Osteocyte (in vitro differentiated cells): ENCODE results near the gene TRAF2. TPM values are rescaled to one million over a fixed set of nuclear protein-coding genes. Genes with fewer than 3 reads are reported as not detected.
A peak's percentile ranks its signal among the peaks of the same experiment; 100 is the strongest.

Experiments used
- DNase-seq: peaks from one replicate; pipeline ENCODE4 v3.0.0; 2021; ENCODE audit warnings: mixed read lengths; ENCODE audit not compliant: unreplicated experiment; ENCODE audit errors: extremely low spot score
- H3K27ac Mint-ChIP-seq: one replicate; pipeline ENCODE4 v1.8.0; 2021; ENCODE audit warnings: mild to moderate bottlenecking, mixed read lengths; ENCODE audit not compliant: unreplicated experiment
- H3K27me3 Mint-ChIP-seq: one replicate; pipeline ENCODE4 v1.8.0; 2021; ENCODE audit warnings: mixed read lengths; ENCODE audit not compliant: unreplicated experiment
- H3K36me3 Mint-ChIP-seq: one replicate; pipeline ENCODE4 v1.8.0; 2021; ENCODE audit warnings: mixed read lengths; ENCODE audit not compliant: unreplicated experiment
- H3K4me1 Mint-ChIP-seq: one replicate; pipeline ENCODE4 v1.8.0; 2021; ENCODE audit warnings: mixed read lengths; ENCODE audit not compliant: unreplicated experiment
- H3K4me3 Mint-ChIP-seq: one replicate; pipeline ENCODE4 v1.8.0; 2021; ENCODE audit warnings: mild to moderate bottlenecking, moderate library complexity, mixed read lengths; ENCODE audit not compliant: unreplicated experiment
- H3K9me3 Mint-ChIP-seq: one replicate; pipeline ENCODE4 v1.8.0; 2021; ENCODE audit warnings: mixed read lengths; ENCODE audit not compliant: unreplicated experiment
- total RNA-seq: library from RNA; stranded (reverse); gene quantifications from 2 replicates; pipeline ENCODE4 v1.2.1, GENCODE V29; 2021
- TF ChIP-seq, protein P1 (sequence below): fragments of 200-600 bp; sonication (generic); IDR thresholded peaks from 2 replicates; pipeline ENCODE4 v1.5.0; 2021; ENCODE audit warnings: antibody characterized with exemption, mild to moderate bottlenecking, moderate library complexity

The TRAF2 gene
- total RNA-seq, 1 donor from 2014 or later, result 14.4 TPM

DNA sequence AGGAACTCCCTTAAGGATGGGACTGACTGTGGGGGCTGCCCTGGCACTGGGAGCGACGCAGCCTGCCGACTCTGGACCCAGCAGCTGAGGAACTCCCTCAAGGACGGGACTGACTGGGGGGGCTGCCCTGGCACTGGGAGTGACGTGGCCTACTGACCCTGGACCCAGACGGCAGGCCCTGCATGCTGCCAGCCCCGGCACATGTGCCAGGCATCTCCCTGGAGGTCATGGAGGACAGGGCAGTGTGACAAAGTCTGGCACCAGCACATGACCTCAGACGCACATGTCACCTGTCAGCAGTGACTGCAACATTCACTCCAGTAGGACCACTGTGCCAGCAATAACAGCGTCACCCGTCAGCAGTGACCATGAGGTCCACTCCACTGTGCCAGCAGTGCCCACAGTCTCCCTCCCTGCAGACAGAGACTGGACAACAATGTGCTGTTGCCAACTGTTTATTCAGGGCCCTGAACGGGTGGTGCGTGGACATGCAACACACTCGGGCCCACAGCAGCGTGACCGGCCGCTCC lies 53.7 kb downstream of the TRAF2 start:
- no peak for DNase-seq
- Mint-ChIP-seq H3K4me3 (no peak overlapping the region), H3K4me1 (peaks cover 3% of the 10 kb centered on the region), H3K9me3 (no peaks in the 10 kb centered on the region), H3K27ac (no peak overlapping the region), H3K36me3 (peaks cover 20% of the 10 kb centered on the region), H3K27me3 (no peaks in the 10 kb centered on the region)
- TF ChIP-seq, protein P1, sequence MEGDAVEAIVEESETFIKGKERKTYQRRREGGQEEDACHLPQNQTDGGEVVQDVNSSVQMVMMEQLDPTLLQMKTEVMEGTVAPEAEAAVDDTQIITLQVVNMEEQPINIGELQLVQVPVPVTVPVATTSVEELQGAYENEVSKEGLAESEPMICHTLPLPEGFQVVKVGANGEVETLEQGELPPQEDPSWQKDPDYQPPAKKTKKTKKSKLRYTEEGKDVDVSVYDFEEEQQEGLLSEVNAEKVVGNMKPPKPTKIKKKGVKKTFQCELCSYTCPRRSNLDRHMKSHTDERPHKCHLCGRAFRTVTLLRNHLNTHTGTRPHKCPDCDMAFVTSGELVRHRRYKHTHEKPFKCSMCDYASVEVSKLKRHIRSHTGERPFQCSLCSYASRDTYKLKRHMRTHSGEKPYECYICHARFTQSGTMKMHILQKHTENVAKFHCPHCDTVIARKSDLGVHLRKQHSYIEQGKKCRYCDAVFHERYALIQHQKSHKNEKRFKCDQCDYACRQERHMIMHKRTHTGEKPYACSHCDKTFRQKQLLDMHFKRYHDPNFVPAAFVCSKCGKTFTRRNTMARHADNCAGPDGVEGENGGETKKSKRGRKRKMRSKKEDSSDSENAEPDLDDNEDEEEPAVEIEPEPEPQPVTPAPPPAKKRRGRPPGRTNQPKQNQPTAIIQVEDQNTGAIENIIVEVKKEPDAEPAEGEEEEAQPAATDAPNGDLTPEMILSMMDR, result no peak

DNA sequence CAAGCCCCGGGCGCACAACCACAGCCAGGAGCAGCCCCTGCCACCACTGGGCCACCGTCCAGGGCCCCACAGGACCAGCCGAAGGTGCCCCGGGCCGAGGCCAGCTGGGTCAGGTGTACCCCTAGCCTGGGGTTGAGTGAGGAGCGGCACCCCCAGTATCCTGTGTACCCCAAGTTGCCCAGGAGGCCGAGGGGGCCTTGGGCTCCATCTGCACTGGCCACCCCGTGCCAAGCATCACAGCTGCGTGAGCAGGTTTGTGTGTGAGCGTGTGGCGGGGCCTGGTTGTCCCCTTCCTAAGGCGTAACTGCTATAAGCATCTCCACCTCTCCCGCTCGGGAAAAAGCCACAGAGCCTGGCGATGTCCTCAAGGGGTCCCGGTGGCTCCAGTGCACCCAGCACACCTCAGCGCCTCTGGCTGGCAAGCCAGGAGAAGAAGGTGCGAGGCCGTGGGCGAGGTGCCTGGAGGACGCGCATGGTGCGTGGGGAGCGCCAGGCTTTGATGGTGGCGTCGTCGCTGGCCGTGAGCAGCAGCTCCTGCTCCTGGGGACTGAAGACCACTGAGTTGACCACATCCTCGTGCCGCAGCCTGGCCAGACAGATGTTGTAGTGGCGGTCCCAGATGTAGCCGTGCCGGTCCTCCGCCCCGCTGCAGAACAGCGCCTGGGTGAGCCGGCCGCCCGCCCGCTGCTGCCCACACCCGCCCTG lies 54.4 kb downstream of the TRAF2 start:
- Mint-ChIP-seq H3K36me3 (peaks cover 20% of the 10 kb centered on the region), H3K4me3 (no peak overlapping the region), H3K27ac (no peak overlapping the region), H3K4me1 (peaks cover 3% of the 10 kb centered on the region), H3K9me3 (no peaks in the 10 kb centered on the region), H3K27me3 (no peaks in the 10 kb centered on the region)
- TF ChIP-seq, protein P1, result no peak
- DNase-seq, result no peak

DNA sequence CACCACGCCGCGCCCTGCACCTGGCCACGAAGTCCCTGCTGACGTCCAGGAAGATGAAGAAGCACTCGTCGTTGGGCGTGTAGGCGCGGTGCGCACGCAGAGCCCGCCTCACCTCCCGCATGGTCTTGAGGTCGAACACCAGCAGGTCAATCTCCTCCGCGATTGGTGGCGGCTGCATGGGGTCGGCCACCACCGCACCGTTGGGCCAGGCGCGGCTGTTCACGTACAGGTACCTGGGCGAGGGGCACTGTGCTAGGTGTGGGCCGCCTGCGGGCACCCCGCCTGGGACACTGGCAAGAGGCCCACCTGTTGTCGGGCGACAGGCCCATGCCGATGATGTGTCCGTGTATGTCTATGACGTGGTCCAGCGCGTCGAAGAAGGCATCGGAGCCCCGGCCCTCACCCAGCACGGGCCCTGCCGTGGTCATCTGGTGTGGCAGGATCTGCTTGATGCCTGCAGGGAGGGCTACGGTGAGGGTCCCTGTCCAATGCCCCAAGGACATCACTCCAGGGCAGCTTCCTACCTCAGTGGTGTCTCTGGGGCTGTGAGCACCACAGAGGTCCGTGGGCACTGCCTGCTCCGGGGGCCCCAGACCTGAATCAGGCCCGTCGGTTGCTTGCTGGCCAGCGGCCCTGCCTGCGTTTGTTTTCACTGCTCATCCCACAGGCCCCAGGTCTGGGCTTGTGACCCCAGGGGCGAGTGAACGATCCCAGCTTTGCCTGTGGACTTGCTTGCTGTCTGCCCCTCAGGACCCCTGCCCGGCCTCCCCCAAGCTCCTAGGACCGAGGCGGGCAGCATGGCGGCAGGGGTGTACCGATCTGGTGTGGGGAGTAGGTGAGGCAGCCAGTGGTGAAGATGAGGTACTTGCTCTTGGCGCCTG lies 55.2 kb downstream of the TRAF2 start:
- H3K27ac Mint-ChIP-seq, result no peak overlapping the region
- no peaks in the 10 kb centered on the region for H3K27me3 Mint-ChIP-seq
- no peak overlapping the region for H3K4me3 Mint-ChIP-seq
- H3K4me1 Mint-ChIP-seq, result peaks cover 3% of the 10 kb centered on the region
- TF ChIP-seq, protein P1, result no peak
- no peak for DNase-seq
- H3K36me3 Mint-ChIP-seq, result peaks cover 20% of the 10 kb centered on the region
- H3K9me3 Mint-ChIP-seq, result no peaks in the 10 kb centered on the region

DNA sequence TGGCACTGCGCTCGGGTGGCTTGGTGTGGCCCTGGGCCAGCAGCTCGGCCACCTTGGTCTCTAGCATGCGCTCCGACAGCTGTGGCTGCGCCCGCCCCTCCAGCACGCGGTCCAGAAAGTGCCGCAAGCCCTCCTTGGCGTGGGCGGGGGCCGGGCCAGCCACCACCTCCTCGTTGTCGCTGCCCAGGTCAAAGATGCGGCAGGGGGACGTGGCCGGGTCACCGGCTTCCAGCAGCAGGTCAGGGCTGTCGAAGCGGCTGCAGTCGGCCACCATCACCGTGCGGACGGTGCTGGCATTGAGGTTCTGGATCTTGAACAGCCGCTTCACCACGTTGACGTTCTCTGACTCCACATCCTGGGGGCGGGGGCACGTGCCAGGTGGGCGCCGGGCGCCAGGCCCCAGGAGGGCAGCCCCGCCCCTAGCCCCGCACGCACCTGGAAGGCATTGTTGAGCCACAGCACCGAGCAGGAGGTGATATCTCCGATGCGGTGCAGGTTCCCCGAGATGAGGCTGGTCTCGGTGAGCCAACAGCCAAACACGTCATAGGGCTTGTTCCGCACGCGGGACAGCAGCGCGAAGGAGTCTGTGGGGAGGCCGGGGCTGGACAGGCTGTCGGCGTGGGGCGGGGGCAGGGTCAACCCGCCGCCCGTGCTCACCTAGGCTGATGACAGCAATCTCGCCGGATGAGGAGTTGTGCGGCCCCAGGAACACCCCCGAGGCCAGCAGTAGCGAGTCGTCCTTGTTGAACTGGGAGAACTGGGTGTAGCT lies 56.0 kb downstream of the TRAF2 start:
- DNase-seq, result peak; percentile 83
- H3K9me3 Mint-ChIP-seq, result no peaks in the 10 kb centered on the region
- H3K27ac Mint-ChIP-seq, result no peak overlapping the region
- H3K27me3 Mint-ChIP-seq, result no peaks in the 10 kb centered on the region
- peaks cover 17% of the 10 kb centered on the region for H3K36me3 Mint-ChIP-seq
- TF ChIP-seq, protein P1, result no peak
- peak overlapping the region; percentile 72 for H3K4me3 Mint-ChIP-seq
- H3K4me1 Mint-ChIP-seq, result peaks cover 3% of the 10 kb centered on the region
